GM20000 (cell line): ENCODE measurements around the gene TMEM213.

Experiments
- DNase-seq: peaks from one replicate; pipeline ENCODE4 v3.0.0; 2012; ENCODE audit warnings: low spot score
- TF ChIP-seq, protein P1 (sequence below): IDR thresholded peaks from 2 replicates; pipeline ENCODE4 v1.5.1; 2012; ENCODE audit warnings: mild to moderate bottlenecking, control low read depth; ENCODE audit errors: extremely low read depth, missing control alignments

The TMEM213 gene

DNA sequence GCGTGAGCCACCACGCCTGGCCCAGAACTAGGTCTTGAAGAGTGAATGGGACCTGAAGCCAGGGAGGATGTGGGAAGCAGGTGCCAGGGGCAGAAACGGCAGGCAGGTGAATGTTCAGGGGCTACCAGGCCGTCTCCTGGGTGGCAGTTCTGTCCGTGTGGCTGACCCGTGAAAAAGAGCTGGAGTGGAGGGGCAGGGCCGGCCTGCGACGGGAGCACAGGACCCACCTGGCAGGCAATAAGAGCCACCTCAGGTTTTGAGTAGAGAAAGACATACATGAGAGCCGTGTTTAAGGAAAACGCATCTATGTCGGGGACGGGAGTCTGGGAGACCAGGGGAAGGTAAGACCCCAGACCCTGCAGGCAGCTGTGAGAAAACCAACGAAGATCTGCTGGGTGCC, 70.9 kb downstream of the TMEM213 start:
- TF ChIP-seq, protein P1, sequence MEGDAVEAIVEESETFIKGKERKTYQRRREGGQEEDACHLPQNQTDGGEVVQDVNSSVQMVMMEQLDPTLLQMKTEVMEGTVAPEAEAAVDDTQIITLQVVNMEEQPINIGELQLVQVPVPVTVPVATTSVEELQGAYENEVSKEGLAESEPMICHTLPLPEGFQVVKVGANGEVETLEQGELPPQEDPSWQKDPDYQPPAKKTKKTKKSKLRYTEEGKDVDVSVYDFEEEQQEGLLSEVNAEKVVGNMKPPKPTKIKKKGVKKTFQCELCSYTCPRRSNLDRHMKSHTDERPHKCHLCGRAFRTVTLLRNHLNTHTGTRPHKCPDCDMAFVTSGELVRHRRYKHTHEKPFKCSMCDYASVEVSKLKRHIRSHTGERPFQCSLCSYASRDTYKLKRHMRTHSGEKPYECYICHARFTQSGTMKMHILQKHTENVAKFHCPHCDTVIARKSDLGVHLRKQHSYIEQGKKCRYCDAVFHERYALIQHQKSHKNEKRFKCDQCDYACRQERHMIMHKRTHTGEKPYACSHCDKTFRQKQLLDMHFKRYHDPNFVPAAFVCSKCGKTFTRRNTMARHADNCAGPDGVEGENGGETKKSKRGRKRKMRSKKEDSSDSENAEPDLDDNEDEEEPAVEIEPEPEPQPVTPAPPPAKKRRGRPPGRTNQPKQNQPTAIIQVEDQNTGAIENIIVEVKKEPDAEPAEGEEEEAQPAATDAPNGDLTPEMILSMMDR: no peak
- DNase-seq: no peak

GRCh38 chr7:138869353-138869752, 71.6 kb downstream of the TMEM213 start:
- no peak for DNase-seq
- TF ChIP-seq, protein P1: no peak

DNA sequence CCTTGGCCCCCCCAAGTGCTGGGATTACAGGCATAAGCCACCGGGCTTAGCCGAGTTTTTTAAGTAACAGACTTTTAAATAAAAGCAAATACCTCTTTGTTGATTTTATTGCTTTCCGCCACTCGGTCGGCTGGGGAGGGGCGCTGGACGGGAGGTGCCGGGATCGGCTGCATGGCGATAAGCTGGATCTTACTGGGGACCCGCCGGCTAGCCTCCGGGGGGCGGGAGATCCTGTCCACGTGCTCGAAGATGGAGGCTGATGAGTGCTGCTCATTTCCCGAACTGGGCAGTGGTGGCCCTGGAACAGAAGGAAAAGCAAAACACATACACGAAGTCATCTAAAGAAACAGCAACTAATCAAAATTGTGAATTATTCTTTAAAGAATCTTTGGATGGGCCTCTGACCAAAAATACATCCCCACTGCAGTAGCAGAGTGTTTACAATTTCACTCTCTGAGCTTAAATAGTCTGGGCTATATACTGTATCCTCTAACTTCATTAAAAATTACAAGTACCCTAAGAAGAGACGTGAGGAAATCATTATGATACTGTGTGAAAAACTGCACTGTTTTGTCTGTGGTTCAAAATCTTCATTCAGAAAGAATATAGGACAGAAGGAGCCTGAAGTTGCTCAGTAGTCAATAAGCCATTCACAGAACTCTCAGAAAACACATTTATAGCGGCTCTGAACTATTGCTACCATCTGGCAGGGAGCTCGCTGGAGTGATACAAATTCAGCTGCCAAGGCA, 73.4 kb downstream of the TMEM213 start:
- no peak for DNase-seq
- TF ChIP-seq, protein P1: no peak

GRCh38 chr7:138871814-138872090, 74.0 kb downstream of the TMEM213 start:
- TF ChIP-seq, protein P1: no peak

DNA sequence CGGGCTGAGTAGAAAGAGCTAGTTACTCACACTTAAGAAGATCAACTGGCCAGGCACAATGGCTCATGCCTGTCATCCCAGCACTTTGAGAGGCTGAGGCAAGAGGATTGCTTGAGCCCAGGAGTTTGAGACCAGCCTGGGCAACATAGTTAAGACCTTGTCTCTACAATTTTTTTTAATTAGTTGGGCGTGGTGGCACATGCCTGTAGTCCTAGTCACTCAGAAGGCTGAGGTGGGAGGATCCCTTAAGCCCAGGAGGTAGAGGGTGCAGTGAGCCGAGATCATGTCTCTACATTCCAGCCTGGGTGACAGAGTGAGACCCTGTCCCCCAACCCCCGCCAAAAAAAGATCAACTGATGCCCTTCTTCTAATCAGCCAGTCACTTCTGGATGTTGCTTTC, 74.8 kb downstream of the TMEM213 start:
- DNase-seq: no peak
- TF ChIP-seq, protein P1: no peak

More at GRCh38 chr7:138871814-138872090, 74.0 kb downstream of the TMEM213 start:
- DNase-seq: no peak

- TF ChIP-seq, protein P1: no peak
- no peak for DNase-seq
Measured at GRCh38 chr7:138873220-138873892, 75.6 kb downstream of the TMEM213 start.

GRCh38 chr7:138875794-138876193, 78.0 kb downstream of the TMEM213 start:
- TF ChIP-seq, protein P1: no peak
- DNase-seq: no peak
